ENCODE measurements around the gene MAGI2.

- TF ChIP-seq CTCF (IDR thresholded peaks at IDR 0.05) (no peak), POLR2A (IDR thresholded peaks at IDR 0.05) (no peak), EP300 (IDR thresholded peaks at IDR 0.05) (no peak)
These were observed 672.9 kb downstream of the MAGI2 start for GRCh38 chr7:78780560-78780959.

Measured in ovary (tissue), 3 donors.